AG09309 (cell line): Measurements from ENCODE around the gene PIGN.
"Not testable (repeated sequence)": the region's sequence is repeated elsewhere in the genome, so short reads cannot be mapped to it uniquely, and the experiment has no call there.

Source experiments
- DNase-seq: peaks from one replicate; pipeline ENCODE4 v3.0.0-alpha.2; 2010; ENCODE audit warnings: low read depth
- H3K4me3 ChIP-seq: 2 replicates; pipeline ENCODE4 v1.5.1; 2011; ENCODE audit warnings: mild to moderate bottlenecking, low read depth, low read length, moderate library complexity; ENCODE audit not compliant: control insufficient read depth
- TF ChIP-seq, protein P1 (sequence below): IDR thresholded peaks from 2 replicates; pipeline ENCODE4 v1.5.1; 2011; ENCODE audit warnings: mild to moderate bottlenecking, low read depth, low read length, inconsistent platforms; ENCODE audit not compliant: insufficient read depth, control insufficient read depth; ENCODE audit errors: missing control alignments

PIGN gene

DNA sequence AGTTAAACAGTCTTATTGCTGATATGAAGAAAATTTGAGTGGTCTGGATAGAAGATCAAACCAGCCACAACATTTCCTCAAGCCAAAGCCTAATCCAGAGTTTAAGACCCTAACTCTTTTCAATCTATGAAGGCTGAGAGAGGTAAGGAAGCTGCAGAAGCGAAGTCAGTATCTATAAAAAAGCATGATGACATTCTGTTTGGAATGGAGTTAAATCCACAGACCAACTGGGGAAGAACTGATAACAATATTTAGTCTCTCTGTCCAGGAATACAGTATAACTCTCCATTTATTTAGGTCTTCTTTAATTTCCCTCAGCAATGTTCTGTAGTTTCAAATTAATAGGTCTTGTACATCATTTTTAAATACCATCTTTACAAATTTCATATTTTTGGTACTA is 16.0 kb downstream of the PIGN start:
- no peak for DNase-seq
- TF ChIP-seq, protein P1, sequence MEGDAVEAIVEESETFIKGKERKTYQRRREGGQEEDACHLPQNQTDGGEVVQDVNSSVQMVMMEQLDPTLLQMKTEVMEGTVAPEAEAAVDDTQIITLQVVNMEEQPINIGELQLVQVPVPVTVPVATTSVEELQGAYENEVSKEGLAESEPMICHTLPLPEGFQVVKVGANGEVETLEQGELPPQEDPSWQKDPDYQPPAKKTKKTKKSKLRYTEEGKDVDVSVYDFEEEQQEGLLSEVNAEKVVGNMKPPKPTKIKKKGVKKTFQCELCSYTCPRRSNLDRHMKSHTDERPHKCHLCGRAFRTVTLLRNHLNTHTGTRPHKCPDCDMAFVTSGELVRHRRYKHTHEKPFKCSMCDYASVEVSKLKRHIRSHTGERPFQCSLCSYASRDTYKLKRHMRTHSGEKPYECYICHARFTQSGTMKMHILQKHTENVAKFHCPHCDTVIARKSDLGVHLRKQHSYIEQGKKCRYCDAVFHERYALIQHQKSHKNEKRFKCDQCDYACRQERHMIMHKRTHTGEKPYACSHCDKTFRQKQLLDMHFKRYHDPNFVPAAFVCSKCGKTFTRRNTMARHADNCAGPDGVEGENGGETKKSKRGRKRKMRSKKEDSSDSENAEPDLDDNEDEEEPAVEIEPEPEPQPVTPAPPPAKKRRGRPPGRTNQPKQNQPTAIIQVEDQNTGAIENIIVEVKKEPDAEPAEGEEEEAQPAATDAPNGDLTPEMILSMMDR: no peak
- no peak overlapping the region for H3K4me3 ChIP-seq

DNA sequence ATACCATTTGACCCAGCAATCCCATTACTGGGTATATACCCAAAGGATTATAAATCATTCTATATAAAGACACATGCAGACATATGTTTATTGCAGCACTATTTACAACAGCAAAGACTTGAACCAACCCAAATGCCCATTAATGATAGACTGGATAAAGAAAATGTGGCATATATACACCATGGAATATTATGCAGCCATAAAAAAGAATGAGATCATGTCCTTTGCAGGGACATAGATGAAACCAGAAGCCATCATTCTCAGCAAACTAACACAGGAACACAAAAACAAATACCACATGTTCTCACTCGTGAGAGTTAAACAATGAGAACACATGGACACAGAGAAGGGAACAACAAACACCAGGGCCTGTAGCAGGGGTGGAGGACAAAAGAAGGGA is 20.3 kb downstream of the PIGN start:
- H3K4me3 ChIP-seq, DNase-seq: not testable (repeated sequence)

DNA sequence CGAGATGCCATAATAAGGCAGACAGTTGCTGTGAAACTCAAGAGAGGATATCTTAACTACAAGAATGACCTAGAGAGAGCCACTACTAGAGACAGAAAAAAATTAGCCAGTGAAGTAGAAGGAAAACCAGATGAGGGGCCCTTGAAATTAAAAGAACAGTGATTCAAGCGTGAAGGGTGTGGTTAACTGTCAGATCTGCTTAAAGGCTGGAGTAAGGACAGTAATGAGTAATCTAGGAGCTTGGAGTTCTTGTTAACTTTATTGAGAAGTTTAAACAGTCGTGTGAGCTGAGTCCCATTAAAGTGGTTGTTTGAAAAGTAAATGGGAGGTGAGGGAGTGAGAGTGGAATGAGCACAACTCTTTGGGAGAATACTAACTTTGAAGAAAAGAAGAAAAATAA is 21.3 kb downstream of the PIGN start:
- no peak for DNase-seq
- TF ChIP-seq, protein P1: no peak
- H3K4me3 ChIP-seq: no peak overlapping the region

DNA sequence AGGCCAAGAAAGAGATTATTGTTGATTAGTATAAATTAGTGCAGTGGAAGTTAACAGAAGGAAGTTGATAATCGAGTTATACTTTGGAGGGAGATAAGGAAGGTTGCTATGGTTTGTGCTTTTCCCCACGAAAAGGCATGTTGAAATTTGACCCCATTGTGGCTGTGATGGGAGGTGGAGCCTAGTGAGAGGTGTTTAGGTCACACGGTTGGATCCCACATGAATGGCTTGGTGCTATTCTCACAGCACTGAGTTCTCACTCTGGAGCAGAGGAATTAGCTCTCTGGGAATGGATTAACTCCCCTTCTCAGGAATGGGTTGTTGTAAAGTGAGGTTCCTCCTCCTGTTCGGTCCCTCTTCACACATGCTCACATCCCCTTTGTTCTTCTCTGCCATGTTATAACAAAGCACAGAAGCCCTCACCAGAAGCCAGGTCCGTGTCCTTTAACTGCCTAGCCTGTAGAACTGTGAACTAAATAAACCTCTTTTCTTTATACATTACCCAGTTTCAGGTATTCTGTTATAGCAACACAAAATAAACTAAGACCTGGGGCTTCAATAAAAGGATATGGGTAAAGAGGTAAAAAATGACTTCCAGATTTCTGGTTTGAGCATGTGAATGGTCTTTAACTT is 21.9 kb downstream of the PIGN start:
- TF ChIP-seq, protein P1: no peak
- no peak overlapping the region for H3K4me3 ChIP-seq
- no peak for DNase-seq

DNA sequence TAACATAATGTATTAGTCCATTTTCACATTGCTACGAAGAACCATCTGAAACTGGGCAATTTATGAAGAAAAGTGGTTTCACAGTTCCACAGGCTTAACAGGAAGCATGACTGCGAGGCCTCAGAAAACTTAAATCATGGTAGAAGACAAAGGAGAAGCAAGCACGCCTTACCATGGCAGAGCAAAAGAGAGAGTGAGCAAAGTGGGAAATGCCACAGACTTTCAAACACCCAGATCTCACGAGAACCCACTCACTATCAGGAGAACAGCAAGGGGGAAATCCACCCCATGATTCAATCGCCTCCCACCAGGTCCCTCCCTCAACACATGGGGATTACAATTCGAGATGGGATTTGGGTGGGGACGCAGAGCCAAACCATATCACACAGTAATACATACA is 22.5 kb downstream of the PIGN start:
- H3K4me3 ChIP-seq: no peak overlapping the region
- TF ChIP-seq, protein P1: no peak
- DNase-seq: no peak

DNA sequence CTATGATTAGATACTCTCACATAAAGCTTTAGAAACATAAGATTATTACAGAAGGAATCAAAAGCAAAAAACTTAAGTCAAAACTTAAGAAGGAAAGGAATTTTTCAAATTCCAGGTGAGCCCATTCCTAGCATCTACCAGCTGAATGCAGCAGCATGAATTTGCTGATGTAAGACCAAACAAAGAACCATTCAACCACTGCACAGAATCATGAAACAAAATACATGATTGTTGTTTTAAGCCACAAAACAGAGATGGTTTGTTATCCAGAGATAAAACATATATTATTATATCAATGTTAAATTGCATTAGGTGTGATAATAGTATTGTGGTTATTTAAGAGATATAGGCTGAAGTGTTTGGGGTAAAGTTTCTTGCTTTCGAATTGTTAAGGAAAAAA is 29.0 kb downstream of the PIGN start:
- TF ChIP-seq, protein P1: no peak
- no peak for DNase-seq
- H3K4me3 ChIP-seq: no peak overlapping the region

DNA sequence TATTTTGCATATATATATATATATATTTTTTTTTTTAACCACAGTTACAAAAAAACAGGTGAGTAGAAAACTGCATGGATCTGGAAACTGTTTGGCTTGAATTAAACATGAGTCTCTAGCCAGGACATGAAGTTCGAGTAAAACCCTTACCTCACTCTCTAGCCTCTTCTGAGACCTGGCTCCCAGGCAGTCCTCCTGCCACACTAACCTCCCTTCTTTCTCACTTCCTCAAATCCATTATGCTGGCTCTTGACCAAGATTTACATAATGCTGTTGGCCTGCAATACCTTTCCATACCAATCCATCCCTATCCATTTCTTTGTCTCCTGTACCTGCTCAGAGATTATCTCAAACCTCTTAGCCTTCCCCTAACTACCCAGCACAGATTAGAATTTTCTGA is 34.0 kb downstream of the PIGN start:
- TF ChIP-seq, protein P1: no peak
- no peak for DNase-seq
- H3K4me3 ChIP-seq: no peak overlapping the region
